Measurements from ENCODE around the gene PPM1D. TPM values are rescaled to one million over a fixed set of nuclear protein-coding genes. Genes with fewer than 3 reads are reported as not detected.

The PPM1D gene
- total and polyA plus RNA-seq, 8 donors = 2.2 to 42.0 (median 5.3) TPM

DNA sequence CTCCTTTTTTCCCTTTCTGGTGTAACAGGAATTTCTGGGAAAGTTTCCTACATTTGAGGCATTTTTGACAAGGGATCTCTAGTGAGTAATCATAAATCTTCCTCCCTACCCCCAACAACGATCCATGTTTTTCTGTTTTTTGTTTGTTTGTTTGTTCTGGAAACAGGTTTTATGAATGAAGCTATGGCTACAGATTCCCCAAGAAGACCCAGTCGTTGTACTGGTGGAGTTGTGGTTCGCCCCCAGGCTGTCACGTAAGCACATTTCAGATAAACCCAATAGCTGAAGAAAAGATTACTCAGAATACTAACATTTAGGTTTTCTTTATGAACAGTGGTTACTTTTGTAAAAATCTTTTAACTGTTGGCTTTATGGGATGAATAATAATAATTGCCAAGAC lies 79.3 kb downstream of the PPM1D start:
- no peak overlapping the region for H3K27ac ChIP-seq
- TF ChIP-seq EP300 (IDR thresholded peaks at IDR 0.05) (no peak), POLR2AphosphoS5 (IDR thresholded peaks at IDR 0.05) (no peak)
- TF ChIP-seq, protein P1, sequence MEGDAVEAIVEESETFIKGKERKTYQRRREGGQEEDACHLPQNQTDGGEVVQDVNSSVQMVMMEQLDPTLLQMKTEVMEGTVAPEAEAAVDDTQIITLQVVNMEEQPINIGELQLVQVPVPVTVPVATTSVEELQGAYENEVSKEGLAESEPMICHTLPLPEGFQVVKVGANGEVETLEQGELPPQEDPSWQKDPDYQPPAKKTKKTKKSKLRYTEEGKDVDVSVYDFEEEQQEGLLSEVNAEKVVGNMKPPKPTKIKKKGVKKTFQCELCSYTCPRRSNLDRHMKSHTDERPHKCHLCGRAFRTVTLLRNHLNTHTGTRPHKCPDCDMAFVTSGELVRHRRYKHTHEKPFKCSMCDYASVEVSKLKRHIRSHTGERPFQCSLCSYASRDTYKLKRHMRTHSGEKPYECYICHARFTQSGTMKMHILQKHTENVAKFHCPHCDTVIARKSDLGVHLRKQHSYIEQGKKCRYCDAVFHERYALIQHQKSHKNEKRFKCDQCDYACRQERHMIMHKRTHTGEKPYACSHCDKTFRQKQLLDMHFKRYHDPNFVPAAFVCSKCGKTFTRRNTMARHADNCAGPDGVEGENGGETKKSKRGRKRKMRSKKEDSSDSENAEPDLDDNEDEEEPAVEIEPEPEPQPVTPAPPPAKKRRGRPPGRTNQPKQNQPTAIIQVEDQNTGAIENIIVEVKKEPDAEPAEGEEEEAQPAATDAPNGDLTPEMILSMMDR (IDR thresholded peaks at IDR 0.05) = no peak
- H3K36me3 ChIP-seq = peaks cover 0 to 39% (median 32%) of the 10 kb centered on the region in 4 donors
- intact Hi-C loops (cut with DNase I; ENCODE audit: low total_unique reads) = no loop called here
- H3K4me3 ChIP-seq = no peak overlapping the region
- 82 to 90% (median 82%) methylated on average over 4 of the region's 4 CpGs for WGBS, 5 donors
- no peak for DNase-seq
- no peaks in the 10 kb centered on the region for H3K27me3 ChIP-seq
- H3K4me1 ChIP-seq = peaks cover 12 to 20% (median 19%) of the 10 kb centered on the region in 4 donors
- peaks cover 0 to 4% (median 0%) of the 10 kb centered on the region in 4 donors for H3K9me3 ChIP-seq

DNA sequence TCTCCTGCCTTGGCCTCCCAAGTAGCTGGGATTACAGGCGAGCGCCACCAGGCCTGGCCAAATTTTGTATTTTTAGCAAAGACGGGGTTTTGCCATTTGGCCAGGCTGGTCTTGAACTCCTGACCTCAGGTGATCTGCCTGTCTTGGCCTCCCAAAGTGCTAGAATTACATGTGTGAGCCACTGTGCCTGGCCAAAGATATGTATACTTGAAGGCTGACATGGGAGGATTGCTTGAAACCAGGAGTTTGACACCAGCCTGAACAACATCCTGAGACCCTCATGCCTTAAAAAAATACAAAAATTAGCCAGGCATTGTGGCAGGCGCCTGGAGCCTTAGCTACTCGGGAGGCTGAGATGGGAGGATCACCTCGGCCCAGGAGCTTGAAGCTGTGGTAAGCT lies 80.8 kb downstream of the PPM1D start:
- no peak overlapping the region for H3K27ac ChIP-seq
- TF ChIP-seq, protein P1 (IDR thresholded peaks at IDR 0.05) = no peak
- TF ChIP-seq EP300 (IDR thresholded peaks at IDR 0.05) = no peak
- TF ChIP-seq POLR2A (IDR thresholded peaks at IDR 0.05) = no peak
- TF ChIP-seq POLR2AphosphoS5 (IDR thresholded peaks at IDR 0.05) = no peak
- H3K4me3 ChIP-seq = no peak overlapping the region
- no peaks in the 10 kb centered on the region for H3K9me3 ChIP-seq
- peaks cover 12 to 20% (median 19%) of the 10 kb centered on the region in 4 donors for H3K4me1 ChIP-seq
- 94 to 99% (median 97%) methylated on average over 6 of the region's 6 CpGs for WGBS, 5 donors
- DNase-seq = no peak
- intact Hi-C loops (cut with DNase I; ENCODE audit: low total_unique reads) = no loop called here
- peaks cover 0 to 54% (median 46%) of the 10 kb centered on the region in 4 donors for H3K36me3 ChIP-seq
- H3K27me3 ChIP-seq = no peaks in the 10 kb centered on the region

DNA sequence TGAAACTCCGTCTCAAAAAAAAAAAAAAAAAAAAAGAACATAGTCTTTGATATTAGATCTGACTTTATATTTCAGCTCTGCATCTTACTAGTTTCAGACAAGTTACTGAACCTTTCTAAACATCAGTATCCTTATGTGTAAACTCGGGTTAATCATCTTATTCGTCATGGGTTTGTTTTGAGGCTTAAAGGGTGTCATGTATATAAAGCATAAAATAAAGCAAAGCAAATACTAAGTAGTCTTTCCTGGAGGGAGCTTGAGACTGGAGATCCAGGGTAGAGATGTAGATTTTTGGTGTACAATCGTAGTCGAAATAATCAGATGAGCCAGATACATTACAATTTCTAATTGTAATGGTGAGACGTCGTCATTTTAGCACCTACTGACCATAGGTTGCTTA lies 85.4 kb downstream of the PPM1D start:
- DNase-seq = no peak
- Histone ChIP-seq H3K9me3 (no peaks in the 10 kb centered on the region), H3K36me3 (peaks cover 13 to 97% (median 93%) of the 10 kb centered on the region in 4 donors), H3K4me3 (no peak overlapping the region), H3K27me3 (no peaks in the 10 kb centered on the region), H3K27ac (no peak overlapping the region), H3K4me1 (no peaks in the 10 kb centered on the region)
- WGBS, 5 donors = 94 to 97% (median 96%) methylated on average over 6 to 7 of the region's 7 CpGs
- intact Hi-C loops (cut with DNase I; ENCODE audit: low total_unique reads) = no loop called here
- TF ChIP-seq EP300 (IDR thresholded peaks at IDR 0.05) = no peak
- TF ChIP-seq POLR2AphosphoS5 (IDR thresholded peaks at IDR 0.05) = no peak
- TF ChIP-seq POLR2A (IDR thresholded peaks at IDR 0.05) = no peak
- TF ChIP-seq, protein P1 (IDR thresholded peaks at IDR 0.05) = no peak

DNA sequence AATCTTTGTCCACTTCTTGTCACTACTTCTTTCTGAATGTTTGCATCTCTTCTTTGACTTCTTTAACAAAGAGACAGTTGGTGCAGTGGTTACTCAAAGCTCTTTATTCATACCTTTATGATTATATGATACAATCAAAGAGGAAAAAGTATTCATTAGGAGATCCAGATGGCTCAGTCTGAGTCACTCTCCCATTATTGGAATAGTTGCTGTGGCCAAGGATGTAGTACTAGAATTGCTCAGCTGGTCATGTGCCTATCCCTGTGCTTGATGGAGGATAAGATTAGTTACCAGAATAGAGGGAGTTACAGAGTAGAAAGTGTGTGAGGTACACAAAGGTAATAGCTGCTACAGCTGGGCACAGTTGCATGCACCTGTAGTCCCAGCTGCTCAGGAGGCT lies 96.0 kb downstream of the PPM1D start:
- no peak overlapping the region for H3K27ac ChIP-seq
- H3K36me3 ChIP-seq = peaks cover 13 to 71% (median 54%) of the 10 kb centered on the region in 4 donors
- intact Hi-C loops (cut with DNase I; ENCODE audit: low total_unique reads) = no loop called here
- H3K27me3 ChIP-seq = no peaks in the 10 kb centered on the region
- H3K4me3 ChIP-seq = no peak overlapping the region
- no peak for DNase-seq
- TF ChIP-seq POLR2AphosphoS5 (IDR thresholded peaks at IDR 0.05) = no peak
- H3K9me3 ChIP-seq = no peaks in the 10 kb centered on the region
- no peaks in the 10 kb centered on the region for H3K4me1 ChIP-seq

DNA sequence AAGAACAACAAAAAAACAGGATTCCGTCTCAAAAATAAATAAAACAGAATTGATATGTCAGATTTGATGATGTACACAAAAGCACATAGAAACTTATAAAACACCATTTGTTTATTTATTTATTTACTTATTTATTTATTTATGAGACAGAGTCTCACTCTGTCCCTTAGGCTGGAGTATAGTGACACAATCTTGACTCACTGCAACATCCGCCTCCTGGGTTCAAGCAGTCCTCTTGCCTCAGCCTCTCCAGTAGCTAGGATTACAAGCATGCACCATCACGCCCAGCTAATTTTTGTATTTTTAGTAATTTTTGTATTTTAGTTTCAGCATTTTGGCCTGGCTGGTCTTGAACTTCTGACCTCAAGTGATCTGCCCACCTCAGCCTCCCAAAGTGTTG lies 99.1 kb downstream of the PPM1D start:
- no peak for DNase-seq
- no peak overlapping the region for H3K27ac ChIP-seq
- no peak overlapping the region for H3K4me3 ChIP-seq
- no peaks in the 10 kb centered on the region for H3K4me1 ChIP-seq
- H3K27me3 ChIP-seq = no peaks in the 10 kb centered on the region
- intact Hi-C loops (cut with DNase I; ENCODE audit: low total_unique reads) = no loop called here
- WGBS, 5 donors = 80 to 100% (median 96%) methylated on average over 3 of the region's 3 CpGs
- no peaks in the 10 kb centered on the region for H3K9me3 ChIP-seq
- TF ChIP-seq, protein P1 (IDR thresholded peaks at IDR 0.05) = no peak
- TF ChIP-seq EP300 (IDR thresholded peaks at IDR 0.05) (no peak), POLR2AphosphoS5 (IDR thresholded peaks at IDR 0.05) (no peak), POLR2A (IDR thresholded peaks at IDR 0.05) (no peak)
- H3K36me3 ChIP-seq = peaks cover 7 to 40% (median 25%) of the 10 kb centered on the region in 4 donors
